HEK293T (cell line): ENCODE data around the gene COLQ.

Source experiments
- ARNT ChIP-seq: fragments of 450-650 bp; IDR thresholded peaks from 2 replicates; pipeline ENCODE4 v1.6.1; 2017; ENCODE audit warnings: mild to moderate bottlenecking
- ELF4 ChIP-seq: fragments of 450-650 bp; IDR thresholded peaks from 2 replicates; pipeline ENCODE4 v1.6.1; 2017; ENCODE audit warnings: antibody characterized with exemption
- FOXA1 ChIP-seq: fragments of 450-650 bp; IDR thresholded peaks from 2 replicates; pipeline ENCODE4 v1.6.1; 2016; ENCODE audit warnings: mild to moderate bottlenecking
- FOXK2 ChIP-seq: fragments of 450-650 bp; IDR thresholded peaks from 2 replicates; pipeline ENCODE4 v1.6.1; 2016; ENCODE audit warnings: mild to moderate bottlenecking
- FOXM1 ChIP-seq: fragments of 450-650 bp; IDR thresholded peaks from 2 replicates; pipeline ENCODE4 v1.6.1; 2017; ENCODE audit warnings: mild to moderate bottlenecking, borderline replicate concordance
- L3MBTL2 ChIP-seq: fragments of 450-650 bp; conservative IDR thresholded peaks from 2 replicates; pipeline ENCODE4 v1.6.1; 2016; ENCODE audit warnings: mild to moderate bottlenecking
- LEF1 ChIP-seq: fragments of 450-650 bp; IDR thresholded peaks from 2 replicates; pipeline ENCODE4 v1.6.1; 2017; ENCODE audit warnings: mild to moderate bottlenecking, borderline replicate concordance
- NFRKB ChIP-seq: fragments of 450-650 bp; IDR thresholded peaks from 2 replicates; pipeline ENCODE4 v1.6.1; 2016; ENCODE audit warnings: mild to moderate bottlenecking, moderate library complexity
- PKNOX1 ChIP-seq: fragments of 450-650 bp; IDR thresholded peaks from 2 replicates; pipeline ENCODE4 v1.6.1; 2016
- SP1 ChIP-seq: fragments of 450-650 bp; IDR thresholded peaks from 2 replicates; pipeline ENCODE4 v1.6.1; 2017
- SUZ12 ChIP-seq: fragments of 450-650 bp; IDR thresholded peaks from 2 replicates; pipeline ENCODE4 v1.6.1; 2016; ENCODE audit warnings: mild to moderate bottlenecking
- TARDBP ChIP-seq: fragments of 450-650 bp; IDR thresholded peaks from 2 replicates; pipeline ENCODE4 v1.6.1; 2016
- ZNF384 ChIP-seq: fragments of 450-650 bp; IDR thresholded peaks from 2 replicates; pipeline ENCODE4 v1.6.1; 2016

GRCh38 chr3:15452961-15453360 is 68.5 kb downstream of the COLQ start:
- TF ChIP-seq ELF4: no peak
- no peak for TF ChIP-seq TARDBP
- no peak for TF ChIP-seq SUZ12
- TF ChIP-seq NFRKB: no peak
- TF ChIP-seq FOXM1: no peak
- TF ChIP-seq FOXA1: no peak
- TF ChIP-seq LEF1: no peak
- no peak for TF ChIP-seq FOXK2
- no peak for TF ChIP-seq L3MBTL2
- no peak for TF ChIP-seq ZNF384
- TF ChIP-seq PKNOX1: no peak
- no peak for TF ChIP-seq SP1
- no peak for TF ChIP-seq ARNT
